HepG2 (cell line): Measurements from ENCODE around the gene ARID5B. TPM values are rescaled to one million over a fixed set of nuclear protein-coding genes. Genes with fewer than 3 reads are reported as not detected.

Source experiments
- ATAC-seq: fragments of 200-7000 bp; cut with Tn5 transposase; 3 replicates; pipeline ENCODE4 v1.9.1; 2020; ENCODE audit warnings: mild to moderate bottlenecking, moderate library complexity
- BruUV-seq: library from RNA; stranded (reverse); fragments of 400-500 nt; replicated peaks from 2 replicates; lab custom pipeline; 2021; lab: Mats Ljungman, UMichigan
- CTCF ChIA-PET: fragments of 300-600 bp; formaldehyde crosslinking; extraction: SDS; loops from one replicate; lab custom pipeline; 2021; ENCODE audit warnings: low total read pairs, inconsistent platforms, low intra/inter-chr PET ratio; lab: Yijun Ruan, JAX
- POLR2A ChIA-PET: fragments of 350-600 bp; sonication (Branson Sonifier 250); formaldehyde crosslinking; loops from one replicate; lab custom pipeline; 2020; ENCODE audit warnings: antibody characterized with exemption, inconsistent platforms; lab: Yijun Ruan, JAX
- DNase-seq: peaks from one replicate; pipeline ENCODE4 v3.0.0-alpha.2; 2015; ENCODE audit warnings: low spot score
- FAIRE-seq: peaks from 3 replicates; lab custom pipeline; 2011; peaks lifted over from hg19 to GRCh38; lab: Jason Lieb, UNC
- H2AFZ ChIP-seq: one replicate; pipeline ENCODE4 v1.6.1; 2011; ENCODE audit warnings: low read length, inconsistent platforms
- H3K27ac ChIP-seq: fragments of 300-600 bp; 3 replicates; pipeline ENCODE4 v1.8.0; 2011; ENCODE audit warnings: mixed run types, mild to moderate bottlenecking, mixed read lengths, low read length, inconsistent platforms; ENCODE audit not compliant: insufficient read depth; ENCODE audit errors: extremely low read length
- H3K27me3 ChIP-seq, 2 experiments: fragments of 200-600 bp in 1 of 2; 2 replicates in 1 of 2; 3 replicates in 1 of 2; pipeline versions ENCODE4 v1.6.0 to v1.8.0; 2011; ENCODE audit warnings: low read length in 2 of 2, mild to moderate bottlenecking in 2 of 2, moderate library complexity in 2 of 2, inconsistent platforms in 1 of 2; ENCODE audit not compliant: insufficient read depth in 2 of 2, control insufficient read depth in 1 of 2
- H3K36me3 ChIP-seq, 2 experiments: fragments of 200-600 bp in 1 of 2; replicated peaks in 1 of 2; 2 replicates in 1 of 2; 3 replicates in 1 of 2; pipeline versions ENCODE4 v1.5.1 to v1.8.0; 2011; ENCODE audit warnings: low read length in 2 of 2, inconsistent platforms in 1 of 2; ENCODE audit not compliant: insufficient read depth in 2 of 2, control insufficient read depth in 1 of 2
- H3K4me1 ChIP-seq: 2 replicates; pipeline ENCODE4 v1.5.1; 2012; ENCODE audit warnings: low read length, inconsistent platforms; ENCODE audit not compliant: insufficient read depth
- H3K4me2 ChIP-seq: 2 replicates; pipeline ENCODE4 v1.6.0; 2011; ENCODE audit warnings: low read depth, low read length, inconsistent platforms
- H3K4me3 ChIP-seq, 3 experiments: fragments of 200-600 bp in 1 of 3; sonication (generic), shearing (Covaris generic) in 1 of 3; replicated peaks in 1 of 3; 2 replicates each; pipeline ENCODE4 v1.5.1; 2011 to 2016; ENCODE audit warnings: low read length in 3 of 3, inconsistent platforms in 2 of 3, low read depth in 2 of 3, mild to moderate bottlenecking in 2 of 3, control low read depth in 1 of 3, mixed read lengths in 1 of 3; ENCODE audit not compliant: insufficient read depth in 1 of 3
- H3K79me2 ChIP-seq: one replicate; pipeline ENCODE4 v1.6.1; 2011; ENCODE audit warnings: low read length, inconsistent platforms; ENCODE audit not compliant: insufficient read depth
- H3K9ac ChIP-seq: 2 replicates; pipeline ENCODE4 v1.6.0; 2011; ENCODE audit warnings: mild to moderate bottlenecking, low read depth, low read length, inconsistent platforms; ENCODE audit not compliant: insufficient read depth
- H3K9me3 ChIP-seq: 2 replicates; pipeline ENCODE4 v1.5.1; 2012; ENCODE audit warnings: mild to moderate bottlenecking, low read length
- H4K20me1 ChIP-seq: 2 replicates; pipeline ENCODE4 v1.6.0; 2011; ENCODE audit warnings: inconsistent platforms, mild to moderate bottlenecking, low read length, moderate library complexity; ENCODE audit not compliant: insufficient read depth
- CC2D1A ChIP-seq: sonication (generic); formaldehyde crosslinking; IDR thresholded peaks from 2 replicates; pipeline ENCODE4 v1.8.1; 2023; ENCODE audit warnings: mild to moderate bottlenecking, missing genetic modification reagents
- CHD2 ChIP-seq: IDR thresholded peaks from 2 replicates; pipeline ENCODE4 v1.6.1; 2011; ENCODE audit warnings: low read depth, low read length, improper control_type of control experiment
- ELF4 ChIP-seq: sonication (generic); formaldehyde crosslinking; IDR thresholded peaks from 2 replicates; pipeline ENCODE4 v1.5.0; 2020; ENCODE audit warnings: missing genetic modification reagents, mild to moderate bottlenecking, moderate library complexity, borderline replicate concordance
- FOXP1 ChIP-seq, 2 experiments: fragments of 450-650 bp in 1 of 2; IDR thresholded peaks; 2 replicates each; pipeline ENCODE4 v1.6.1; 2017 to 2018; ENCODE audit warnings: antibody characterized with exemption in 1 of 2
- HOXA5 ChIP-seq: sonication (generic); formaldehyde crosslinking; IDR thresholded peaks from 2 replicates; pipeline ENCODE4 v1.4.0; 2020; ENCODE audit warnings: missing genetic modification reagents
- RNF2 ChIP-seq: fragments of 450-650 bp; conservative IDR thresholded peaks from 2 replicates; pipeline ENCODE4 v1.6.1; 2016; ENCODE audit warnings: low read depth
- TFDP2 ChIP-seq: sonication (generic); formaldehyde crosslinking; IDR thresholded peaks from 2 replicates; pipeline ENCODE4 v1.4.0; 2020; ENCODE audit warnings: missing genetic modification reagents
- TRAFD1 ChIP-seq: sonication (generic); formaldehyde crosslinking; IDR thresholded peaks from 2 replicates; pipeline ENCODE4 v1.5.1; 2020; ENCODE audit warnings: missing genetic modification reagents, mild to moderate bottlenecking, borderline replicate concordance
- ZBED4 ChIP-seq: sonication (generic); formaldehyde crosslinking; IDR thresholded peaks from 2 replicates; pipeline ENCODE4 v1.4.0; 2020; ENCODE audit warnings: missing genetic modification reagents, borderline replicate concordance
- ZNF570 ChIP-seq: sonication (generic); formaldehyde crosslinking; IDR thresholded peaks from 2 replicates; pipeline ENCODE4 v1.4.0; 2020; ENCODE audit warnings: mild to moderate bottlenecking, missing genetic modification reagents, borderline replicate concordance
- ZNF576 ChIP-seq: sonication (generic); formaldehyde crosslinking; IDR thresholded peaks from 2 replicates; pipeline ENCODE4 v1.4.0; 2020; ENCODE audit warnings: mild to moderate bottlenecking, missing genetic modification reagents
- ZNF788 ChIP-seq: sonication (generic); formaldehyde crosslinking; IDR thresholded peaks from 2 replicates; pipeline ENCODE4 v1.5.0; 2020; ENCODE audit warnings: mild to moderate bottlenecking, missing genetic modification reagents, borderline replicate concordance
- WGBS: methylation state at CpG from one replicate; pipeline ENCODE4 v1.1.6; 2017; ENCODE audit warnings: low lambda C conversion rate; 5-methylcytosine and 5-hydroxymethylcytosine counted together
- in situ Hi-C: cut with HindIII; loops from 2 replicates; pipeline ENCODE4 v1.10.0; 2017; ENCODE audit warnings: low pct_unique_long_range_greater_than_20kb; ENCODE audit not compliant: extremely low pct_ligation_motif_present
- intact Hi-C: fragments of 100-400 bp; cut with micrococcal nuclease; formaldehyde crosslinking; loops from one replicate; pipeline ENCODE4 v1.10.0; 2022; ENCODE audit not compliant: unreplicated experiment
- polyA plus RNA-seq, 8 experiments: library from polyadenylated mRNA; depleted of rRNA in 3 of 8; stranded (reverse) in 7 of 8; unstranded in 1 of 8; fragments of >200 nt; fragmentation: Illumina TruSeq in 4 of 8; extraction: Trizol in 4 of 8; gene quantifications; 2 replicates each; pipeline versions ENCODE4 v1.2.1 to v1.2.3, GENCODE V29; 2011 to 2016; ENCODE audit warnings: low read depth in 4 of 8, missing spikeins in 1 of 8, mixed read lengths in 1 of 8; ENCODE audit not compliant: insufficient read depth in 1 of 8
- total RNA-seq, 5 experiments: library from RNA; depleted of rRNA; stranded (reverse); fragments of >200 nt; fragmentation: Illumina TruSeq; extraction: Trizol; gene quantifications; 2 replicates each; pipeline ENCODE4 v1.2.3, GENCODE V29; 2016; ENCODE audit warnings: low read depth in 1 of 5

ARID5B gene
- total and polyA plus RNA-seq, 2 of the 13 experiments (the other 11 are each of a cell fraction or from before 2014, with no cell fraction given): 6.2 to 21.1 TPM

GRCh38 chr10:62136931-62137330 lies 235.4 kb downstream of the ARID5B start:
- Histone ChIP-seq H3K36me3 (no peaks in the 10 kb centered on the region), H3K4me3 (no peak overlapping the region), H3K27me3 (no peaks in the 10 kb centered on the region; a peak in 1 of 5 replicates), H3K9me3 (no peaks in the 10 kb centered on the region), H3K4me2 (no peak overlapping the region), H3K4me1 (no peaks in the 10 kb centered on the region), H3K27ac (no peak overlapping the region), H4K20me1 (no peaks in the 10 kb centered on the region), H3K79me2 (no peaks in the 10 kb centered on the region)
- DNase-seq (no peak), ATAC-seq (no peak), FAIRE-seq (no peak)
- 63% methylated on average over 3 of the region's 3 CpGs for WGBS
- CTCF ChIA-PET: no interaction called here
- intact Hi-C loops: no loop called here
- TF ChIP-seq ZNF570 (CRISPR knock-in tag) (no peak), TRAFD1 (CRISPR knock-in tag) (no peak), ELF4 (no peak), ZNF788 (CRISPR knock-in tag) (no peak), CHD2 (no peak), TFDP2 (no peak), CC2D1A (no peak), FOXP1 (IDR thresholded peaks at IDR 0.05) (no peak), FOXP1 (CRISPR knock-in tag; IDR thresholded peaks at IDR 0.05) (no peak), ZBED4 (CRISPR knock-in tag) (no peak), ZNF576 (CRISPR knock-in tag) (no peak), RNF2 (no peak), HOXA5 (no peak)
- TF ChIP-seq, all 625 proteins: peak for 0
- BruUV-seq: no TSS peak
- H2AFZ ChIP-seq: no peak overlapping the region
- in situ Hi-C loops: no loop called here
- POLR2A ChIA-PET: interaction anchor here (0.6 kb wide), 1 partner anchor 42 kb away, joined by 3 read pairs; no protein-coding TSS in a partner anchor
- no peak overlapping the region for H3K9ac ChIP-seq
